RPMI7951 (cell line): ENCODE results near the gene PCNP. TPM values are rescaled to one million over a fixed set of nuclear protein-coding genes. Genes with fewer than 3 reads are reported as not detected.
A peak's percentile ranks its signal among the peaks of the same experiment; 100 is the strongest.
"Not testable (repeated sequence)": the region's sequence is repeated elsewhere in the genome, so short reads cannot be mapped to it uniquely, and the experiment has no call there.

ENCODE experiments used
- DNase-seq: peaks from one replicate; pipeline ENCODE4 v3.0.0-alpha.2; 2012; ENCODE audit warnings: low read depth
- total RNA-seq: library from RNA; depleted of rRNA; stranded (reverse); fragments of >200 nt; shearing (Covaris generic); gene quantifications from 2 replicates; pipeline ENCODE4 v1.2.3, GENCODE V29; 2014; rRNA removed

PCNP gene
- total RNA-seq, 1 experiment from 2014 or later, result 111 TPM

- no peak for DNase-seq
Observed at GRCh38 chr3:101633186-101633585, 59.2 kb downstream of the PCNP start.

- DNase-seq, result no peak
Observed at GRCh38 chr3:101634591-101635196, 60.7 kb downstream of the PCNP start.

- peak; percentile 15 for DNase-seq
Observed at GRCh38 chr3:101635345-101635744, 61.4 kb downstream of the PCNP start.

- DNase-seq, result peak; percentile 42
Observed at GRCh38 chr3:101635954-101636798, 62.2 kb downstream of the PCNP start.

- DNase-seq, result no peak
Observed at GRCh38 chr3:101637451-101637850, 63.5 kb downstream of the PCNP start.

GRCh38 chr3:101638261-101638745 lies 64.3 kb downstream of the PCNP start:
- no peak for DNase-seq

- DNase-seq, result no peak
Observed at GRCh38 chr3:101639280-101639963, 65.4 kb downstream of the PCNP start.

GRCh38 chr3:101640256-101640655 lies 66.3 kb downstream of the PCNP start:
- no peak for DNase-seq

- not testable (repeated sequence) for DNase-seq
Observed at GRCh38 chr3:101641397-101642115, 67.6 kb downstream of the PCNP start.

GRCh38 chr3:101642441-101642840 lies 68.5 kb downstream of the PCNP start:
- DNase-seq, result no peak

GRCh38 chr3:101643009-101643844 lies 69.2 kb downstream of the PCNP start:
- no peak for DNase-seq

Other genes starting within 250 kb of the PCNP start
- 13.6 and 21.7 TPM in 2 replicates for gene SENP7, start 61.0 kb upstream of the PCNP start, total RNA-seq
- 48.3 and 58.2 TPM in 2 replicates for gene TRMT10C, start 12.3 kb upstream of the PCNP start, total RNA-seq
- gene ZBTB11, start 103.0 kb downstream of the PCNP start, total RNA-seq, result 20.1 and 21.4 TPM in 2 replicates
- 2,068 and 2,385 TPM in 2 replicates for gene RPL24, start 112.5 kb downstream of the PCNP start, total RNA-seq
- 29.8 and 29.9 TPM in 2 replicates for gene CEP97, start 150.4 kb downstream of the PCNP start, total RNA-seq
- 17.1 and 18.7 TPM in 2 replicates for gene NXPE3, start 205.0 kb downstream of the PCNP start, total RNA-seq